Epidermal melanocyte (primary cell): ENCODE results near the gene CFDP1.
A peak's percentile ranks its signal among the peaks of the same experiment; 100 is the strongest.

ENCODE experiments used
- DNase-seq: peaks from one replicate; pipeline ENCODE4 v3.0.0; 2011; ENCODE audit warnings: low spot score; ENCODE audit not compliant: insufficient read length

Gene CFDP1

GRCh38 chr16:75377729-75378386 lies 55.4 kb downstream of the CFDP1 start:
- DNase-seq: no peak

GRCh38 chr16:75376475-75377161 lies 56.7 kb downstream of the CFDP1 start:
- no peak for DNase-seq

GRCh38 chr16:75374388-75374787 lies 58.9 kb downstream of the CFDP1 start:
- no peak for DNase-seq

GRCh38 chr16:75372236-75372856 lies 61.0 kb downstream of the CFDP1 start:
- no peak for DNase-seq

GRCh38 chr16:75371171-75371570 lies 62.1 kb downstream of the CFDP1 start:
- no peak for DNase-seq

GRCh38 chr16:75364286-75364791 lies 69.0 kb downstream of the CFDP1 start:
- no peak for DNase-seq

GRCh38 chr16:75362846-75363245 lies 70.5 kb downstream of the CFDP1 start:
- DNase-seq: no peak

GRCh38 chr16:75361936-75362335 lies 71.4 kb downstream of the CFDP1 start:
- DNase-seq: no peak

- no peak for DNase-seq
Measured at GRCh38 chr16:75354170-75354569, 79.1 kb downstream of the CFDP1 start.

- peak; percentile 60 for DNase-seq
Measured at GRCh38 chr16:75351183-75351582, 82.1 kb downstream of the CFDP1 start.

- DNase-seq: peak; percentile 37
Measured at GRCh38 chr16:75345711-75346110, 87.6 kb downstream of the CFDP1 start.

GRCh38 chr16:75343941-75344340 lies 89.4 kb downstream of the CFDP1 start:
- no peak for DNase-seq

- DNase-seq: no peak
Measured at GRCh38 chr16:75343286-75343685, 90.0 kb downstream of the CFDP1 start.

GRCh38 chr16:75342308-75342811 lies 90.9 kb downstream of the CFDP1 start:
- DNase-seq: no peak

- DNase-seq: no peak
Measured at GRCh38 chr16:75341564-75342307, 91.6 kb downstream of the CFDP1 start.

- DNase-seq: no peak
Measured at GRCh38 chr16:75340741-75341491, 92.4 kb downstream of the CFDP1 start.

GRCh38 chr16:75337430-75337829 lies 95.9 kb downstream of the CFDP1 start:
- no peak for DNase-seq

GRCh38 chr16:75336521-75336920 lies 96.8 kb downstream of the CFDP1 start:
- no peak for DNase-seq

- DNase-seq: no peak
Measured at GRCh38 chr16:75333721-75334163, 99.6 kb downstream of the CFDP1 start.

GRCh38 chr16:75329943-75330342 lies 103.4 kb downstream of the CFDP1 start:
- no peak for DNase-seq

- DNase-seq: no peak
Measured at GRCh38 chr16:75326333-75326732, 107.0 kb downstream of the CFDP1 start.
